ENCODE measurements around the gene TET3.

The TET3 gene

DNA sequence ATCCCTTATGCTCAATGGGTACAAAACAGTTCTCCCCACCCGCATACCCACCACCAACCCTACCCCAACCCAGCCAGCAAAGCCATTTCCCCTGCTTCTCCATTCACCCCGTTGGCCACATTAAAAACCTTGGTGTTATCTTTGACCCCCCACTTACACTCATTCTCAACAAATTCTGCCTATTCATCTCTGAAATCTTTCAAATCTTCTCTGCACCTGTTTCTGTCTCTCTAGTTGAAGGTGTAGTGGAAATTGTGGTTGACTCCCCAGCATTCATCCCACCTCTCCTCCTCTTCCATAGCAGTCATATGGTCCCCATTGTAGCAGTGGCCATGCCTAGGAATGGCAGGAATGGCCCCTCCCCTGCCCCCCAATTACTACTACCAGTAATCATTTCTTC is 20.5 kb upstream of the TET3 start:
- DNase-seq (ENCODE audit: low read depth in 1 of 2, low spot score in 1 of 2), result no peak

DNA sequence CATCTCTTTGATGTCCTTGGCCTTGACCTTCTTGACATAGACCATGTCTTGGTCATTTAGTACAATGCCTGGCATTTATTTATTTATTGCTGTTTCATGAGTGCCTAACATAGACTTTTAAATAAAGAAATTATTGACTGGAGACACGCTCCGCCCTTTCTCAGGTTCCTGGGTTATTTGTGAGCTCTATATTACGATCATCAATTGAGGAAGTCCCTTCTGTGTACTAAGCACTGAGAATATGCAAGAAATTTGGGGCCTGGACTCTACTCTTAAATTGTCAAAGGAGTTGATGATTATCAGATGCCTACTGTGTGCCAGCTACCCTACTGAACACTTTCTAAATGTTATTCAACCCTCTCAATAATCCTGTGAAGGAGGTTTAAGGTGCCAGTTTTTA is 19.7 kb upstream of the TET3 start:
- DNase-seq (ENCODE audit: low read depth in 1 of 2, low spot score in 1 of 2), result no peak

DNA sequence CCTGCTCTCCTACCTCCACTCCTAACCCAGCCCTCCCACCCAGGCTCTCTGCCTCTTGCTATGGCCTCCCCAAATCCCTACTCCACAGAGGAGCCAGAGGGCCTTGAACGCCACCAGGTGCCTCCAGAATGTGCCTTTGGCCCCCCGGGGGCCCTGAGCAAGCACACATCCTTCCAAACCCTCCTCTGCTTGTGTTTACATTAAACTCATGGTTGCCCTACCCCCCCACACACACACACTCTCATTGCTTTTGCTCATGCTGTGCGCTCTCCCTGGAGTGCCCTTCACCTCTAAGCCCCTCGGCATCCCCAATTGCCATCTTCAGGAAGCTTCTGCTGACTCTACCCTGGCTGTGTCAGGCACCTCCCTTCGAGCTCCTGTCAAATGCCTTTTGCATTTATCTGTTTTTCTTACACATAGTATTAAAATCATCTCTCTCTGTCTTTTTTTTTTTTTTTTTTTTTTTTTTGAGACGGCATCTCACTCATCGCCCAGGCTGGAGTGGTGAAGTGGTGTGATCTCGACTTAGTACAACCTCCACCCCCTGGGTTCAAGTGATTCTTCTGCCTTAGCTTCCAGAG is 16.3 kb upstream of the TET3 start:
- DNase-seq (ENCODE audit: low read depth in 1 of 2, low spot score in 1 of 2), result no peak

DNA sequence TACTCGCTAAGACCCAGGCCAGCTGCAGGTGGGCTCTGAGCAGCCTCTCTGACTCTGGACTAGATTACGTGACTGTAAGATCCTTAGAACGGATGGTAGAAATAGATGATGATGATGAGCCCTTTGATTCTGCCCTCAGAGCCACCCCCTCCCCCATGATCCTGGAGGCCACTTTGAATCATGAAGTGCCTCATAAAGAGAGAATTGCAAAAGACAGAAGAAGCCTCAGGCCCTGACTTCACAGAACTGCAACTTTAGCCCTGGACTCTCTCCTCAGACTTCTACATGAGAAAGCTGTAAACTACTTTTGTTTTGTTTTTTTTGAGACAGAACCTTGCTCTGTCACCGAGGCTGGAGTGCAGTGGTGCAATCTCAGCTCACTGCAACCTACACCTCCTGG is 15.4 kb upstream of the TET3 start:
- no peak for DNase-seq (ENCODE audit: low read depth in 1 of 2, low spot score in 1 of 2)

DNA sequence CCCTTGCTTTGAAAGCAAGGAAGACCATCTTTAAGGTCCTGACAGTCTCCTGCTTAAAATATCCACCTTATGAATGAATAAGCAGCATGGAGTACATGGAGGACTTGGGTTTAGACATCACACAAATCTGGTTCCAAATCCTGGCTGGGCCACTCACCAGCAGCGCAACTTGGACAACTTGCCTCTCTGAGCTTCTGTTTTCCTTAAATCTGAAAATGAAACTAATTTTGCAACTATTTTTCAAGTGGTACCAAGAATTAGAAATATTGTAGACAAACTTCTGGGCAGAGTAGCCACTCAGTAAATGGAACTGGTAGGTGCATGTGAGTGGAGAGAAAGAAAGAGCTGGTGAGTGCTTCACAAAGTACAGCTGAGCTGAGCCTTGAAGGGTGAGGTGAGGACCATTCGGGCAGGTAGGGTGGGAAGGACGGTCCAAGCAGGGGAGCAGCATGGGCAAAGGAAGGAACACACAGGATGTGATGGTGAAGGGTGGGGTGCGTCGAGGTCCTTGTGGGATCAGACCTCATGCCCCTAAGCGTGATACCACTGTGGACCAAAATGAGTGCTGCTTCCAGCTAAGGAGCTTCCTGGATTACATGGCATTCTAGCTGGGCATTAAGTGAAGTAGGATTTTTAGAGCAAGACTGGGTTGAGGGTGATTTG is 14.4 kb upstream of the TET3 start:
- no peak for DNase-seq (ENCODE audit: low read depth in 1 of 2, low spot score in 1 of 2)

DNA sequence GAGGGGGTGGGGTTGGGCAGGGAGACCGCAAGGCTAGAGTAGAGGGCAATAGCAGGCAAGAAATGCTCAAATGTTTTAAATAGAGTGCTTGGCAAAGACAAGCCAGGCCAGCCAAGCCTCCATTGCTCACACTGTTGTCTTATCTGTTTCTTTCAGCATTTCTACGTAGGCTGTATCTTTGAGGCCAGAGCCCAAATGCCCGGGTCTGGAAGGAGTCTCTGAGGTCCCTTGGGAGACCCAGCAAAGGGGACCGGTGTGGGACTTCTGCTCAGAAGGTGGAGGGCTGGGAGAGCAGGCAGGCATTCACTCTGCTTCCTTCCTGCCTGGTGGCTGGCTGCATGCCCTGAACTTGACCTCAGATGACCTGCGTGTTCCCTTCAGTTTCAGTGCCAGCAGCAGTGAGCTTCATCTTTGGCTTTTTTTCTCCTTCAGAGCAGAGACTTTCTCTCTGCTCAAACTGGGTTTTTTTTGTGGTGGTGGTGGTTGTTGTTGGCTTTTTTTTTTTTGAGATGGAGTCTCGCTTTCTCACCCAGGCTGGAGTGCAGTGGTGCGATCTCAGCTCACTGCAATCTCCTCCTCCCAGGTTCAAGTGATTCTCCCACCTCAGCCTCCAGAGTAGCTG is 13.7 kb upstream of the TET3 start:
- DNase-seq (ENCODE audit: low read depth in 1 of 2, low spot score in 1 of 2), result no peak

DNA sequence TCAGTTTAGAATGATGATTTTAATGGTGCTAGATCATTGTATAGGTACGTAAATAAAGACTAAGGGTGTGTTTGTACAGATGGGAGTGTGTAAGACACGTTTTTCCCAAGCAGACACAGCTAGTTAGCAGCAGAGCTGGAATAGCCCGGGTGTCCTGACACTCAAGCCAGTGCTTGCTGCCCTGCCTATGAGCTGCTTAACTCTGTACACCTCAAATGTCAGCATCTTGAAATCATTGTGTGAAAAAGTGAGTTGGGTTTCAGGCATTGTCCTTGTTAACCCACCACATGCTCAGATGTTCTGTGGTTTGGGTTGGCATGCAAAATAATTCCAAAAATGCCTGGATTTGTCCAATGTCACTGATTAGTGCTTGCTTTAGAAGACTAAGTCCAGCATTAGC is 13.0 kb upstream of the TET3 start:
- DNase-seq (ENCODE audit: low read depth in 1 of 2, low spot score in 1 of 2), result no peak

DNA sequence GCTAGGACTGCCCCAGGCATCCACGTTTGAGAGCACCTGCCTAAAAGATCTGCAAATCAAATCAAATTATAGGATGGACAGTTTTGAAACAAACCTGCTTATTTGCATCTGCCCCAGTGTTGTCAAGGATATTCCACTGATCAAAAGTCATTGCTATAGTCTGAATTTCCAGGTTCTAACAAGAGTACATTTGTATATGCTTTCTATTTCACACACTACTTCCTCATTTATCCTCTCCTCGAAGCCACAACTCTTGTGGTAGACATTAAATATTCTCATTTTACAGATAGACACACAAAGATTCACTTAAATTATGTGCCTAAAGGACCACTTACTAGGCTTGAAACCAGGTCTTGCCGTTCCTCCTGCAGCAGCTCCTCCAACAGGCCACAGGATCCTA is 11.9 kb upstream of the TET3 start:
- DNase-seq (ENCODE audit: low read depth in 1 of 2, low spot score in 1 of 2), result no peak

DNA sequence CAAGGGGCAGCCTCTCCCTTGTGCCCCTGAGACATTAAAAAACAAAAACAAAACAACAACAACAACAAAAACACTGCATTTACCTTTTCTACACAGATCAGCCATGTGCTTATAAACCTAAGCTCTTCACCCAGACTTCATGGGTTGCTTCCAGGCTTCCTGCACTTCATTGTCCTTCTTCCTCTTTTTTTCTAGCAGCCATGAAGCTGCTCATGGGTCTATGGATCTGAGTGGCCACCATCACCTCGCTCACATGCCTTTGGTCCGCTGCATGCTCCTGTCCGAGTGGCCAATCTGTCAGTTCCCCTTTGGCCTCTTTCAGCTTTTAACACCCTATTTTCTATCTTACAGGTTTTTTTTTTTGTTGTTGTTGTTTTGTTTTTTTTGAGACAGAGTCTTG is 9.0 kb upstream of the TET3 start:
- DNase-seq (ENCODE audit: low read depth in 1 of 2, low spot score in 1 of 2), result no peak

DNA sequence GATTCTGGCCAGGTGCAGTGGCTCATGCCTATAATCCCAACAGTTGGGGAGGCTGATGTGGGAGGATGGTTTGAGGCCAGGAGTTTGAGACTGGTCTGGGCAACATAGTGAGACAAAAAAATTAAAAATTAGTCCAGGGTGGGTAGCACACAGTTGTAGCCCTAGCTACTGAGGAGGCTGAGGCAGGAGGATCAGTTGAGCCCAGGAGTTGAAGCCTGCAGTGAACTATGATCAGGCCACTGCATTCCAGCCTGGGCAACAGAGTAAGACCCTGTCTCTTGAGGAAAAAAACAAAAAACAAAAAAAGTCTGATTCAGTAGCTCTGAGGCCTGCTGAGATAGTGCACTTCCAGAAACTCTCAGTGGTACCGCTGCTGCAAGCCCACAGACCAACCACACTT is 7.9 kb upstream of the TET3 start:
- no peak for DNase-seq (ENCODE audit: low read depth in 1 of 2, low spot score in 1 of 2)

DNA sequence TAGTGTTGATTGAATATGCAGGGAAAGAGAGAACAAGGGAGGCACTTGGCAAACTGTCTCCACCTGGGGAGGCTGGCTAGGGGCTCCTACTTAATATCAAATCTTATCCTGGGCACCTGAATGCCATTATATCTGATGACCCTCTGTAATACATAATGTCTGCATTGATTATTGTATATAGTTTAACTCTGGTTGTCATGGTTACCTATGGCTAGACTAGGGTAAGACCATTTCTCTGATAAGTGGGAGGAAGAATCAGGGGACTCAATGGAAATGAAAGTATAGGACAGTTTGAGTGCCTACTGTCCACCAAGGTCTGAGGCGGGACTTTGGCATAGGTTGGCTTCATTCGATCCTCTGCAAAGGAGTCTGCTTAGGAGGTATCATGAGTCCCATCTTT is 7.2 kb upstream of the TET3 start:
- DNase-seq (ENCODE audit: low read depth in 1 of 2, low spot score in 1 of 2), result no peak

DNA sequence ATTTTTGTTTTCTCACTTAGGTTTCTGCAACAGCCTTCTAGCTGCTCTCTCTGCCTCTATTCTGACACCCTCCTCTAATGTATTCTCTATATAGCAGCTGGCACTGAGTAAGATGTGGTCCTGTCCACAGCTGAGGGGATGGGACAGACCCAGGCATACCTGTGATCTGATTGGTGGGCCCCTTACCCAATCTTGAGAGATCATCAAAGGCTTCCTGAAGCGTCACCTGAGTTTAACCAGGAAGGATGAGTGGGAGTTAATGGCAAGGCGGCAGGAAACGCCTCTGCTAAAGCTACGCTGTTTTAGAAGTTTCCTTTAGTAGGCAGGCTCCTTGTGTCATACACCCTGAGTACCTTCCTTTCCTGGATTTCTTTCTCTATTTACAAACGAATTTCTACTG is 5.7 kb upstream of the TET3 start:
- peak in 1 of 2 donors; percentile 70 for DNase-seq (ENCODE audit: low read depth in 1 of 2, low spot score in 1 of 2)

DNA sequence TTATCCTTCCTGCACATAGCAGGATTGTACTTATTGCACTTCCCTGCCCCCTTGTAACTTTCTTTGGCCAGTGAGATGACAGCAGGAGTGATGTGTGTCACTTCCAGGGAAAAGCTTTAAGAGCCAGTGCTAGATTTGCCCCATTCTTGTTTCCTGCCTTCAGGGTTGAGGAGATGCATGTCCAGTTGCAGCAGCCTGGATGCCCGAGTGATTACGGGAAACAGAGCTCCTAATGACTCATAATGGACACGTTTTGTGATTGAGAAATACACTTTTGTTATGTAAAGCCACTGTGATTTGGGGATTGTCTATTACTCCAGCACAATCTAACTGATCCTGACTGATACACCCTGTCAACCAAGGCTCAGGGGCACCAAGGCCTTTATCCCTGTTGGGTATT is 5.0 kb upstream of the TET3 start:
- DNase-seq (ENCODE audit: low read depth in 1 of 2, low spot score in 1 of 2), result no peak

DNA sequence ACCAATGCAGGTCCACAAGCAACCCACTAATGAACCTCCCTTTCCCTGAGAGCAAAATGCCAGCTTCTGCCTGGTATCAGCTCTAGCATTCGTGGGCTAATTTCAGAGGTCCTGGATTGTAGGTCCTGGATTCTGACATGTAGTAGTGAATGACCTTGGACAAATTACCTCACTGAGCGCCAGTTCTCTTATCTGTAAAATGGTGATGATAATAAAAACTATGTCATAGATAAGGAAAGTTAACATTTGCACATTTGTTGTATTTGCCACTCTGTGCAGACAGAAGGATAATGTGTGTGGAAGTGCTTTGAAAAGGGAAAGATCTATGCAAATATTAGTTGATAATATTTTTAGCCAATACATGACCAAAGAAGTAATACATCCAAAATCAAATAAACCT is 4.1 kb upstream of the TET3 start:
- DNase-seq (ENCODE audit: low read depth in 1 of 2, low spot score in 1 of 2), result no peak

DNA sequence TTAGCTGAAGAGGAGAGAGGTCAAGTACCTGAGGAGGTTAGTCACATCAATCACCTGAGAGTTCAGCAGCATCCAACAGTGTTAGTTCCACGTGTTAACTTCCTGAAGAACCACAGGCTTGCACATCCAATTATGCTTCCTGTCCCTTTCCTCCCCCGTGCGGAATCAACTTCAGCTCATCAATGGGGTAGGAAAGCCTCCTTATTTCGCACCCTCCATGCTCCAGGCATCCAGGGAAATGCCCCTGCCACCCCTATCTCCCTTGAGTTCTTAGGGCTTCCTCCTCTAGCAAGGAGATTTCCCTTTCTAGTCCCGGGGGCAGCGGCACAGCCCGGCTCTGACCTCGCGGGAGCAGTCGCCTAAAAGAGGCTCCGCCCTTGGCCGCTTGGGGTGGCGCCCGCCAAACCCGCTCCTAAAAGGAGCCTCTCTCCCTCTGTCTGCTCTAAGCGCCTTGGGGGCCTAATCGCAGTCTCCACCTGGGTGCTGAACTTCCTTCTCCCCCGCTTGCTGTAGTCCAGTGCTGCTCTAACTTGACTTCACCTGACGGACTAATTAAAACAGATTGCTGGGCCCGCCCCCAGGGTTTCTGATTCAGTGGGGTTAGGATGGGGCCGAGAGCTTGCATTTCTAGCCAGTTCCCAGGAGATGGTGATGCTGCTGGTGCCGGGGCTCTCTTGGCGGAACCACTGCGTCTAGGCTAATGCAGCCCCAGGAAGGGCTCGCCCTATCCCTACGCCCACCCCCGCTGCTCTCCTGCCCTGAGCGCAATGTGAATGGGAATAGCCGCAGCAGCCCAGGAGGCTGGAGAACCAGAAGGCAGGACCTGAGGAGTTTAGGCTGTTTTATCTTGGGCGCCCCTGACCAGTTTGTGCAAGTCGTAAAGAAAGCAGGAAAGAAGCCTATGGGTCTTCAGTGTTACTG is 3.4 kb upstream of the TET3 start:
- DNase-seq (ENCODE audit: low read depth in 1 of 2, low spot score in 1 of 2), result no peak

DNA sequence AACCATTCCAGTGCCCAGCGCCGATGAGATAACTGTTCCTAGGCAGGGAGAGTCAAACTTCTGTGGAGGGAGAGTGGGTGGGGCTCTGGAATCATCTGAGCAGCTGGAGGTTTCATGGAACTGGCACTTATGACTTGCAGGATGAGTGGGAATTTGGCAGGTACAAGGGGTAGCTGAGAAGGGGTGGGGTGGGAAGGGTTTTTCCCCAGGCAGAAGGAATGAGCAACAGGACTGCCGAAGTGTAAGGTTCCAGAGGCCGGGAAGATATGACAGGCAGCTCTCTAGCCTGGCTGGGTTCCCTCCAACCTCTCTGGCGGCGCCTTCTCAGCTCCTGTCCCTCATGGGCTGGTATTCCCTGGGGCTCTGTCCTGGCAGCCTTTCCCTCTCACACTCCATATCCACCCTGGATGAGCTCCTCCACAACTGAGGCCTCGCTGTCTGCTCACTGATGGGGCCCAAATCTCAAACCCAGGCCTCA is 2.5 kb upstream of the TET3 start:
- DNase-seq (ENCODE audit: low read depth in 1 of 2, low spot score in 1 of 2), result no peak

DNA sequence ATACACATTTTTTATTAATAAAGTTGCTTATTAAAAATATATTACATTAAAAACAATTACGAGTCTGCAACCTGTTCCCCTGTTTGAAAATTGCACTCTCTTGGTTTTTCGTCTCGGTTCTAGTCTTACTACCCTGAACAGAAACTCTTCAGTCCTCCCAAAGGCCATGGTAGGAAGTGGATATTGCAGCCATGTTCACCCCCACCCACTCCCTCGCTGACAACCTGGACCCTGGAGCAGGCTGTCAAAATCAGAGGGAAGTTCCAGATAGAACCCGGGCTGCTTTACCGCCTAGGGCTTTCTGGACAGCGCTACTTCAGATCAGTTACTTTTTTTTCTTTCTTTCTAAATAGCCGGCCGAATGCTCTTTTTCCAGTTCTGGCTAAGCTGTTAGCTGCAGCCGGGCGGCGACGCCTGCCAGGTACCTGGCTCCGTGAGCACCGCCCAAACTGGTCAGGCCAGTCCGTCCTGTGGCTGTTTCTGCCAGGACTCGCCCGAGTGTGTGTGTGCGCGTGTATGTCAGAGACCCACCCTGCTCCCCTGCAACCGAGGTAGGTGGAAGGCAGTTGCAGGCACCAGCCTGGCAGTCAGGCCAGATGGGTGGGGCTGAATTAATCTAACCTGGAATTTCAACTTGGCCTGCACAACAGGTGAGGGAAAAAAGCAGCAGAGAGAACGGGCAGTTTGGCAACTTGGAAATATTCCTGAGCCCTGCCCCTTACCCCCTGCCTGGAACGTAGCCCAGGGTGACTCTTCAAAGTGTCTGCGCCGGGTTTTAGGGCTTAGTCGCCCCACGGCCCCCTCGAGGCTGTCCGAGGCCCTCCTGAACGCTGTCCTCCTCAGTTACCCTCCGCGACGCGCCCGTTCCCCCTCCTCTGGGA is 1.1 kb upstream of the TET3 start:
- no peak for DNase-seq (ENCODE audit: low read depth in 1 of 2, low spot score in 1 of 2)

DNA sequence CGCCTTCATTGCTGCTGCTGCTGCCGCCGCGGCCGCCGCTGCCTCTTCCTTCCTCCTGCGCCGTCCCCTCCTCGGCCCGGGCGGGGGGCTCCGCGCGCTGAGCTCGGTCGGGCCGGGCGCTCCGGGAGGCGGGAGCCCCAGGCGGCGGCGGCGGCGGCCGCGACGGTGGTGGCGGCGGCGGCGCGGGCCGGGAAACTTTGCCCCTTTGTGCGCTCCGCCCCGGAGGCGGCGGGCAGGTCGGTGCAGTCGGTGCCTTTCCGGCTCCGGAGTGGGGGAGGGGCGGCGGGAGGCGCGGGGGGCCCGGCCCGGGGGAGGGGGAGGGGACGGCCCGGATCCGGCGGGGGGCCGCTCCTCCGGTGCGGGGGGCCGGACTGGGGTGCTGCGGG is 205 bp downstream of the TET3 start:
- peak in 1 of 2 donors; percentile 47 for DNase-seq (ENCODE audit: low read depth in 1 of 2, low spot score in 1 of 2)

DNA sequence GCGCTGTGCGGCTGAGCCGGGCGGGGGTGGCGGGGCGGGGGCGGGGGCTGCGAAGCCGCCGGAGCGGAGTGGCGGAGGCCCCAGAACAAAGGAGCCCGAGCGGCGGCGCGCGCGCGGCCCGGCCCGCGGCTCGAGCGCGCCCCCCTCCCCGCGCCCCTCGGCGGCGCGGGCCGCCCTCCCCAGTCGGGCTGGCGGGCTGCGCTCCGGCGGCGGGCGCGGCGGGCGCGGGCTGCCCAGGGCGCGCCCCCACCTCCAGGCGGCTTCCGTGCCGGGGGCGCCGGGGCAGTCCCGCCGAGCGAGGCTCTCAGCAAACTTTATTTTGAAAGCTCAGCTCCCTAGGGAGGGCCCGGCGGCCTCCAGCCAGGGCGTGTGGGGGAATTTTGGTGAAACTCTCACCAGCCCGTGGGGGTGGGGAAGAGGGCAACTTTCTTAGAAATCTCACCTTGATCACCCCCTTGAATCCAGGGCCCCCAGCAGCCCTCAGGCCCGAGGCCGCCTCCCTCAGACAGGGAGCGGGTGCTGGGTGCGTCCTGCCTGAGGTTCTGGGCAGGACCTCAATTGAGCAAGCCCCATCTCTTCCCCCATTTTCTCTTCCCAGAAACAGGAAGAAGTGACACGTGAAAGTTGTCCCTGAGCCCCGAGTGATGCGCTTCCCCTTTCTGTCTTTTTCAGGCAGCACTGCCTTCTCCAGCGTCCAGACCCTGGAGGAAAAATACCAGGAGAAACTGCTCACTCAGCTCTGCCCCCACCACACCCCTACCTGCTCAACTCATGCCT is 786 bp downstream of the TET3 start:
- peak; percentile 45 to 62 for DNase-seq (ENCODE audit: low read depth in 1 of 2, low spot score in 1 of 2)

DNA sequence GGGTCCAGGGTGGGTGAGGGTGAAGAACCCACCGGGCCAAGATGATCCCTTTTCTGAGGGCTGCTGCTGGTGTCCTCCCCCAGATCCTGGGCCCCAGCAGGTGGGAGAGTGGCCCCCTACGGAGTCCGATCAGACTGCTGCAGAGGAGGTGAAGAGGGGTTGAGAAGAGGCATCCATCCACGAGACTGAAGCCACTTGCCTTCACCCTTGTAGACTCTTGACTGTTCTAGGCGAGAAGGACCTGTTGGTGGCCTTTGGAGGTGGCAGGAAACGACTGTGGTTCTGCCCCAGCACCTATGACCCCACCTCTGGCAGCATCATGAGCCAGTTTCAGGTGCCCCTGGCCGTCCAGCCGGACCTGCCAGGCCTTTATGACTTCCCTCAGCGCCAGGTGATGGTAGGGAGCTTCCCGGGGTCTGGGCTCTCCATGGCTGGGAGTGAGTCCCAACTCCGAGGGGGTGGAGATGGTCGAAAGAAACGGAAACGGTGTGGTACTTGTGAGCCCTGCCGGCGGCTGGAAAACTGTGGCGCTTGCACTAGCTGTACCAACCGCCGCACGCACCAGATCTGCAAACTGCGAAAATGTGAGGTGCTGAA is 1.5 kb downstream of the TET3 start:
- no peak for DNase-seq (ENCODE audit: low read depth in 1 of 2, low spot score in 1 of 2)
